ENCODE measurements around the gene SENP6.

Gene SENP6

GRCh38 chr6:75608956-75609533 lies 7.4 kb downstream of the SENP6 start:
- Histone ChIP-seq H3K9ac (ENCODE audit: low read depth, low read length, poor library complexity, severe bottlenecking) (no peak overlapping the region), H3K27me3 (ENCODE audit: insufficient read depth, low read length, poor library complexity, severe bottlenecking) (no peaks in the 10 kb centered on the region), H3K9me2 (replicated peaks; ENCODE audit: low read depth, low read length) (no peaks in the 10 kb centered on the region), H3K4me3 (ENCODE audit: low read length, poor library complexity, severe bottlenecking) (peak overlapping the region; percentile 85), H3K79me2 (ENCODE audit: insufficient read depth, low read length) (peaks cover 100% of the 10 kb centered on the region), H3K9me3 (ENCODE audit: insufficient read depth, low read depth, low read length) (no peaks in the 10 kb centered on the region), H2AFZ (ENCODE audit: low read length) (no peak overlapping the region), H3K4me1 (ENCODE audit: insufficient read depth, low read length, poor library complexity, severe bottlenecking) (peaks cover 73% of the 10 kb centered on the region), H3K36me3 (ENCODE audit: insufficient read depth, low read length) (no peaks in the 10 kb centered on the region), H4K20me1 (ENCODE audit: insufficient read depth, low read length, poor library complexity, severe bottlenecking) (peaks cover 98% of the 10 kb centered on the region), H3F3A (ENCODE audit: low read depth) (no peaks in the 10 kb centered on the region), H3K4me2 (ENCODE audit: low read depth, low read length, poor library complexity, severe bottlenecking) (peak overlapping the region; percentile 90)
- TF ChIP-seq EZH2phosphoT487 (IDR thresholded peaks at IDR 0.05; ENCODE audit: borderline replicate concordance) (no peak), CTCF (conservative IDR thresholded peaks at IDR 0.05; ENCODE audit: low read length) (no peak)

GRCh38 chr6:75609639-75610590 lies 8.2 kb downstream of the SENP6 start:
- H3K9me3 ChIP-seq (ENCODE audit: insufficient read depth, low read depth, low read length), result no peaks in the 10 kb centered on the region
- TF ChIP-seq CTCF (conservative IDR thresholded peaks at IDR 0.05; ENCODE audit: low read length) (no peak), EZH2phosphoT487 (IDR thresholded peaks at IDR 0.05; ENCODE audit: borderline replicate concordance) (no peak)
- H3K4me3 ChIP-seq (ENCODE audit: low read length, poor library complexity, severe bottlenecking), result peak overlapping the region; percentile 85
- H3K9me2 ChIP-seq (replicated peaks; ENCODE audit: low read depth, low read length), result no peaks in the 10 kb centered on the region
- H3K79me2 ChIP-seq (ENCODE audit: insufficient read depth, low read length), result peaks cover 100% of the 10 kb centered on the region
- H3K36me3 ChIP-seq (ENCODE audit: insufficient read depth, low read length), result no peaks in the 10 kb centered on the region
- no peaks in the 10 kb centered on the region for H3F3A ChIP-seq (ENCODE audit: low read depth)
- H4K20me1 ChIP-seq (ENCODE audit: insufficient read depth, low read length, poor library complexity, severe bottlenecking), result peaks cover 94% of the 10 kb centered on the region
- no peaks in the 10 kb centered on the region for H3K27me3 ChIP-seq (ENCODE audit: insufficient read depth, low read length, poor library complexity, severe bottlenecking)
- no peak overlapping the region for H2AFZ ChIP-seq (ENCODE audit: low read length)
- no peak overlapping the region for H3K9ac ChIP-seq (ENCODE audit: low read depth, low read length, poor library complexity, severe bottlenecking)
- peak overlapping the region; percentile 90 for H3K4me2 ChIP-seq (ENCODE audit: low read depth, low read length, poor library complexity, severe bottlenecking)
- H3K4me1 ChIP-seq (ENCODE audit: insufficient read depth, low read length, poor library complexity, severe bottlenecking), result peaks cover 69% of the 10 kb centered on the region

- Histone ChIP-seq H3K9ac (ENCODE audit: low read depth, low read length, poor library complexity, severe bottlenecking) (peak overlapping the region; percentile 12), H2AFZ (ENCODE audit: low read length) (no peak overlapping the region), H3K9me3 (ENCODE audit: insufficient read depth, low read depth, low read length) (no peaks in the 10 kb centered on the region), H3K4me1 (ENCODE audit: insufficient read depth, low read length, poor library complexity, severe bottlenecking) (peaks cover 63% of the 10 kb centered on the region), H3K9me2 (replicated peaks; ENCODE audit: low read depth, low read length) (no peaks in the 10 kb centered on the region), H3K27me3 (ENCODE audit: insufficient read depth, low read length, poor library complexity, severe bottlenecking) (no peaks in the 10 kb centered on the region), H3K79me2 (ENCODE audit: insufficient read depth, low read length) (peaks cover 100% of the 10 kb centered on the region), H3K4me3 (ENCODE audit: low read length, poor library complexity, severe bottlenecking) (peak overlapping the region; percentile 29), H3K4me2 (ENCODE audit: low read depth, low read length, poor library complexity, severe bottlenecking) (peak overlapping the region; percentile 90), H3F3A (ENCODE audit: low read depth) (no peaks in the 10 kb centered on the region), H3K36me3 (ENCODE audit: insufficient read depth, low read length) (no peaks in the 10 kb centered on the region), H4K20me1 (ENCODE audit: insufficient read depth, low read length, poor library complexity, severe bottlenecking) (peaks cover 92% of the 10 kb centered on the region)
- TF ChIP-seq CTCF (conservative IDR thresholded peaks at IDR 0.05; ENCODE audit: low read length) (no peak), EZH2phosphoT487 (IDR thresholded peaks at IDR 0.05; ENCODE audit: borderline replicate concordance) (no peak)
Observed at GRCh38 chr6:75611011-75611701, 9.5 kb downstream of the SENP6 start.

Measured in Loucy (cell line).